Measurements from ENCODE around the gene HCK. TPM values are rescaled to one million over a fixed set of nuclear protein-coding genes. Genes with fewer than 3 reads are reported as not detected.
A peak's percentile ranks its signal among the peaks of the same experiment; 100 is the strongest.

Gene HCK
- total RNA-seq, 2 donors from 2014 or later = 0.24 to 0.40 TPM

GRCh38 chr20:32028647-32029372, 23.2 kb upstream of the HCK start:
- Histone ChIP-seq H3K27ac (ENCODE audit: low read depth, low read length) (no peak overlapping the region), H3K9me3 (ENCODE audit: control insufficient read depth, low read length) (no peaks in the 10 kb centered on the region), H3K4me3 (ENCODE audit: low read length) (no peak overlapping the region), H3K27me3 (ENCODE audit: control insufficient read depth, insufficient read depth, low read length, poor library complexity, severe bottlenecking) (peaks cover 11% of the 10 kb centered on the region), H3K36me3 (ENCODE audit: control insufficient read depth, insufficient read depth, low read length) (no peaks in the 10 kb centered on the region), H3K4me1 (ENCODE audit: control insufficient read depth, insufficient read depth, low read length) (no peaks in the 10 kb centered on the region), H3K9ac (ENCODE audit: extremely low read depth, low read length, poor library complexity, severe bottlenecking) (no peak overlapping the region)
- H3K27me3 Mint-ChIP-seq (ENCODE audit: insufficient read depth) = peaks cover 45% of the 10 kb centered on the region
- no peak overlapping the region for H3K4me3 Mint-ChIP-seq
- DNase-seq = peak; percentile 79
- H3K36me3 Mint-ChIP-seq (ENCODE audit: low read depth) = no peaks in the 10 kb centered on the region
- peaks cover 10% of the 10 kb centered on the region for H3K4me1 Mint-ChIP-seq
- H3K9me3 Mint-ChIP-seq = no peaks in the 10 kb centered on the region
- TF ChIP-seq CTCF (conservative IDR thresholded peaks at IDR 0.05) = no peak
- WGBS, 2 experiments (ENCODE audit: insufficient coverage in 1 of 2, insufficient read length in 1 of 2) = 56 to 60% methylated on average over 12 of the region's 12 CpGs
- no peak overlapping the region for H3K27ac Mint-ChIP-seq

DNA sequence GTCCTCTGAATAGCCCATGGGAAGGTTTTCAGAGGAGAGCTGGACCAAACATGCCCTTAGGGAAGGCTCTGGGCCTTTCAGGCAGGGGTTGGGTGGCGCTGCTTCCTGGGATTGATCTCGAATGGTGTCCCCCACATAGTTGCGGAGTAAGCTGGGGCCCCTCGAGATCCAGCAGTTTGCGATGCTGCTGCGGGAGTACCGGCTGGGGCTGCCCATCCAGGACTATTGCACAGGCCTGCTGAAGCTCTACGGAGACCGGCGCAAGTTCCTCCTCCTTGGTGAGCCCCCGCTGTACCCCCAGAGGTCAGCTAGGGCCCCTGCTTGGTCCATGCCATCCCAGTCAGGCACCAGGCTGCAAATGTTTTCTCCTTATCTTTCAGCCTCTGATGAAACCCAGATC, 22.5 kb upstream of the HCK start:
- Mint-ChIP-seq H3K4me3 (no peak overlapping the region), H3K9me3 (no peaks in the 10 kb centered on the region), H3K36me3 (ENCODE audit: low read depth) (no peaks in the 10 kb centered on the region), H3K27me3 (ENCODE audit: insufficient read depth) (peaks cover 50% of the 10 kb centered on the region), H3K27ac (no peak overlapping the region), H3K4me1 (peaks cover 4% of the 10 kb centered on the region)
- no peak overlapping the region for H3K4me3 ChIP-seq (ENCODE audit: low read length)
- DNase-seq = no peak
- no peaks in the 10 kb centered on the region for H3K36me3 ChIP-seq (ENCODE audit: control insufficient read depth, insufficient read depth, low read length)
- 94 to 96% methylated on average over 10 to 11 of the region's 11 CpGs for WGBS, 2 experiments (ENCODE audit: insufficient coverage in 1 of 2, insufficient read length in 1 of 2)
- no peak overlapping the region for H3K9ac ChIP-seq (ENCODE audit: extremely low read depth, low read length, poor library complexity, severe bottlenecking)
- no peak overlapping the region for H3K27ac ChIP-seq (ENCODE audit: low read depth, low read length)
- peaks cover 17% of the 10 kb centered on the region for H3K27me3 ChIP-seq (ENCODE audit: control insufficient read depth, insufficient read depth, low read length, poor library complexity, severe bottlenecking)
- H3K4me1 ChIP-seq (ENCODE audit: control insufficient read depth, insufficient read depth, low read length) = no peaks in the 10 kb centered on the region
- no peak for TF ChIP-seq CTCF (conservative IDR thresholded peaks at IDR 0.05)
- no peaks in the 10 kb centered on the region for H3K9me3 ChIP-seq (ENCODE audit: control insufficient read depth, low read length)

- DNase-seq = peak; percentile 98
Observed at GRCh38 chr20:32031007-32031958, 20.8 kb upstream of the HCK start.

More at GRCh38 chr20:32031007-32031958, 20.8 kb upstream of the HCK start:
- H3K27me3 ChIP-seq (ENCODE audit: control insufficient read depth, insufficient read depth, low read length, poor library complexity, severe bottlenecking) = peaks cover 17% of the 10 kb centered on the region
- Mint-ChIP-seq H3K9me3 (no peaks in the 10 kb centered on the region), H3K4me3 (peak overlapping the region; percentile 29), H3K27ac (no peak overlapping the region), H3K36me3 (ENCODE audit: low read depth) (no peaks in the 10 kb centered on the region), H3K27me3 (ENCODE audit: insufficient read depth) (peaks cover 65% of the 10 kb centered on the region), H3K4me1 (peaks cover 4% of the 10 kb centered on the region)
- no peaks in the 10 kb centered on the region for H3K36me3 ChIP-seq (ENCODE audit: control insufficient read depth, insufficient read depth, low read length)
- TF ChIP-seq CTCF (conservative IDR thresholded peaks at IDR 0.05) = peak; percentile 100
- H3K9ac ChIP-seq (ENCODE audit: extremely low read depth, low read length, poor library complexity, severe bottlenecking) = no peak overlapping the region
- no peaks in the 10 kb centered on the region for H3K4me1 ChIP-seq (ENCODE audit: control insufficient read depth, insufficient read depth, low read length)
- no peaks in the 10 kb centered on the region for H3K9me3 ChIP-seq (ENCODE audit: control insufficient read depth, low read length)
- 52 to 58% methylated on average over 24 to 59 of the region's 59 CpGs for WGBS, 2 experiments (ENCODE audit: insufficient coverage in 1 of 2, insufficient read length in 1 of 2)
- H3K27ac ChIP-seq (ENCODE audit: low read depth, low read length) = no peak overlapping the region
- H3K4me3 ChIP-seq (ENCODE audit: low read length) = no peak overlapping the region
